LNCaP clone FGC (cell line): Measurements from ENCODE around the gene MOV10L1.

Source experiments
- DNase-seq: peaks from one replicate; pipeline ENCODE4 v3.0.0-alpha.2; 2011; ENCODE audit warnings: low read depth
- H3K4me3 ChIP-seq: 2 replicates; pipeline ENCODE4 v1.5.1; 2011; ENCODE audit warnings: mild to moderate bottlenecking, low read depth, low read length, control low read depth
- CTCF ChIP-seq: IDR thresholded peaks from 2 replicates; pipeline ENCODE4 v1.5.1; 2012; ENCODE audit warnings: mild to moderate bottlenecking; ENCODE audit not compliant: control insufficient read depth, insufficient read depth; ENCODE audit errors: extremely low read depth

The MOV10L1 gene

GRCh38 chr22:50148166-50148500 is 58.3 kb downstream of the MOV10L1 start:
- DNase-seq = no peak
- no peak overlapping the region for H3K4me3 ChIP-seq
- TF ChIP-seq CTCF = no peak

- peak; percentile 79 for TF ChIP-seq CTCF
- peak; percentile 45 for DNase-seq
- H3K4me3 ChIP-seq = no peak overlapping the region
These were observed 59.4 kb downstream of the MOV10L1 start for GRCh38 chr22:50148991-50149721.

GRCh38 chr22:50150161-50151129 is 60.6 kb downstream of the MOV10L1 start:
- no peak for DNase-seq
- TF ChIP-seq CTCF = no peak
- no peak overlapping the region for H3K4me3 ChIP-seq

GRCh38 chr22:50151571-50152537 is 62.0 kb downstream of the MOV10L1 start:
- H3K4me3 ChIP-seq = no peak overlapping the region
- TF ChIP-seq CTCF = no peak

GRCh38 chr22:50153056-50153755 is 63.4 kb downstream of the MOV10L1 start:
- no peak overlapping the region for H3K4me3 ChIP-seq
- DNase-seq = no peak
- no peak for TF ChIP-seq CTCF

More at GRCh38 chr22:50151571-50152537, 62.0 kb downstream of the MOV10L1 start:
- no peak for DNase-seq

- no peak for TF ChIP-seq CTCF
- DNase-seq = no peak
These were observed 63.9 kb downstream of the MOV10L1 start for GRCh38 chr22:50153756-50154140.

More at GRCh38 chr22:50153756-50154140, 63.9 kb downstream of the MOV10L1 start:
- H3K4me3 ChIP-seq = no peak overlapping the region
